Activated naive CD4-positive, alpha-beta T cell treated with anti-CD3 and anti-CD28 coated beads for 36 hours (primary cell): ENCODE measurements around the gene SERPINA4. TPM values are rescaled to one million over a fixed set of nuclear protein-coding genes. Genes with fewer than 3 reads are reported as not detected.

Source experiments
- CTCF ChIA-PET: fragments of 350-600 bp; sonication (Branson Sonifier 250); formaldehyde crosslinking; loops from one replicate; lab custom pipeline; 2021; ENCODE audit warnings: antibody characterized with exemption; lab: Charles Lee
- DNase-seq: peaks from one replicate; pipeline ENCODE4 v3.0.0-alpha.2; 2020
- H3K27ac Mint-ChIP-seq: one replicate; pipeline ENCODE4 v1.8.0; 2021; ENCODE audit warnings: mild to moderate bottlenecking, mixed read lengths
- H3K27me3 Mint-ChIP-seq: one replicate; pipeline ENCODE4 v1.8.0; 2021; ENCODE audit warnings: low read depth, mixed read lengths
- H3K36me3 Mint-ChIP-seq: one replicate; pipeline ENCODE4 v1.8.0; 2021; ENCODE audit warnings: low read depth, mixed read lengths
- H3K4me1 Mint-ChIP-seq: one replicate; pipeline ENCODE4 v1.8.0; 2021; ENCODE audit warnings: low read depth, mixed read lengths
- H3K4me3 Mint-ChIP-seq: one replicate; pipeline ENCODE4 v1.8.0; 2021; ENCODE audit warnings: mild to moderate bottlenecking, moderate library complexity, mixed read lengths
- H3K9me3 Mint-ChIP-seq: one replicate; pipeline ENCODE4 v1.8.0; 2021; ENCODE audit warnings: mixed read lengths
- intact Hi-C: fragments of 100-400 bp; cut with micrococcal nuclease; formaldehyde crosslinking; loops from one replicate; pipeline ENCODE4 v1.15.1; 2023
- total RNA-seq, 2 experiments: library from RNA; stranded (reverse); gene quantifications; one replicate each; pipeline ENCODE4 v1.2.3, GENCODE V29; 2021

Gene SERPINA4
- total RNA-seq, 2 experiments from 2014 or later, result not detected

DNA sequence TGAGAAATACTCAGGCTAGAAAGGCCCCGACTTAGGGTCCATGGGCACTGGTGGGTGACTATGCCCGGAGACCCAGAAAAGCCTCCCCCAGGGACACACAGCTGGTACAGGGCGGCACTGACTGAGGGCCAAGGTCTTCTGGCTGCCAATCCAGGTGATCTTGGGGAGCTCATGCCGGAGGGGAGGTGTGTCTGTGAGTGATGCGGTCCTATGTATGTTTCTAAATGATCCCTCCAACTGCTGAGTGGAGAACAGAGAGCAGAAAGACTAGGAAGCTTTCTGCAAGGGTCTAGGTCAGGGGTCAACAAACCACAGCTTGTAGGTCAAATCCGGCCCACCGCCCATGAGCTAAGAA is 391 bp downstream of the SERPINA4 start:
- intact Hi-C loops, result no loop called here
- Mint-ChIP-seq H3K4me1 (no peaks in the 10 kb centered on the region), H3K9me3 (peaks cover 3% of the 10 kb centered on the region), H3K27me3 (peaks cover 19% of the 10 kb centered on the region), H3K4me3 (no peak overlapping the region), H3K36me3 (no peaks in the 10 kb centered on the region), H3K27ac (no peak overlapping the region)
- no peak for DNase-seq
- CTCF ChIA-PET, result interaction anchor here (1.0 to 1.7 kb wide), 3 partner anchors 12 to 29 kb away, joined by 3 to 7 read pairs (median 4); no protein-coding TSS in a partner anchor

DNA sequence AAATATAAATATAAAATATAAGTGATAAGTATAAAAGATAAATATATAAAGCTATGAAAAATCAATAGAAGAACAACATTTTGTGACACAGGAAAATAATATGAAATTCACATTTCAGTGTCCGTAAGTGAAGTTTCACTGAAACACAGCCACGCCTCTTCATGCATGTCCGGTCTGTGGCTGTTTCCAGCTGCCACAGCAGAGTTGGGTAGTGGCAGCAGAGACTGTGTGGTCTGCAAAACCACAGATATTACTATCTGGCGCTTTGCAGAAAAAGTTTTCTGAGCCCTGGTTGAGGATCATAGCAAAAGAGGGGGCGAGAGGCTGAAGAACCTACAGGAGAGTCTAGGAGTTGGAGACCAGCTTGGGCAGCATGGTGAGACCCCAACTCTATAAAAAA is 780 bp downstream of the SERPINA4 start:
- no peaks in the 10 kb centered on the region for H3K4me1 Mint-ChIP-seq
- peaks cover under 1% of the 10 kb centered on the region for H3K9me3 Mint-ChIP-seq
- H3K36me3 Mint-ChIP-seq, result no peaks in the 10 kb centered on the region
- H3K27ac Mint-ChIP-seq, result no peak overlapping the region
- DNase-seq, result no peak
- no peak overlapping the region for H3K4me3 Mint-ChIP-seq
- peaks cover 15% of the 10 kb centered on the region for H3K27me3 Mint-ChIP-seq
- intact Hi-C loops, result no loop called here
- CTCF ChIA-PET, result interaction anchor here (1.0 to 1.3 kb wide), 2 partner anchors 13 to 29 kb away, joined by 3 to 4 read pairs; no protein-coding TSS in a partner anchor

DNA sequence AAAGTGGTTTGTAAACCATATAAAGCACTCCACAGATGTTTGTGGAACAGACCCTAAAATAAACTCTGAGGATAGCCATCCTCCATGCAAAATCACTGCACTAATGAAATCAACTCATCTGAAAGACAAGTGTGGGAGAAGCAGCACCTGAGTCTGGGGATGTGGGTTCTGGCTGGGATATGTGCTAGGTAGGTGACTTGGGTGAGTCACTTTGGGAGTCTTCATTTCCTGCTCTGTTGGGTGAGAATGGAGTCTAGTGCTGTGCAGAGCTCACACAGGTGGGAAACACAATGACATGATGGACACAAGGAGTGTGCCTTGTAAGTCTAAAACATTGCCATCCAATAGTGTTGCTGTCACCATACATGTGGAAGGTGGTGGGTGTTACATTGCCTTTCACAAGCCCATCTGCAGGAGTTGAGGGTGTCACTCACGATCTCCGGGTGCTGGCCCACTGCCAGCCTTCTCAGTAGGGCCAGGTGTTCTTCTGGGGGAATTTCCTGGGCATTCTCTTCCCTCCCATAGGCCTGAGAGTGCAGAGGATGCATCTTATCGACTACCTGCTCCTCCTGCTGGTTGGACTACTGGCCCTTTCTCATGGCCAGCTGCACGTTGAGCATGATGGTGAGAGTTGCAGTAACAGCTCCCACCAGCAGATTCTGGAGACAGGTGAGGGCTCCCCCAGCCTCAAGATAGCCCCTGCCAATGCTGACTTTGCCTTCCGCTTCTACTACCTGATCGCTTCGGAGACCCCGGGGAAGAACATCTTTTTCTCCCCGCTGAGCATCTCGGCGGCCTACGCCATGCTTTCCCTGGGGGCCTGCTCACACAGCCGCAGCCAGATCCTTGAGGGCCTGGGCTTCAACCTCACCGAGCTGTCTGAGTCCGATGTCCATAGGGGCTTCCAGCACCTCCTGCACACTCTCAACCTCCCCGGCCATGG is 2.0 kb downstream of the SERPINA4 start:
- no peaks in the 10 kb centered on the region for H3K36me3 Mint-ChIP-seq
- H3K4me3 Mint-ChIP-seq, result no peak overlapping the region
- DNase-seq, result no peak
- no peak overlapping the region for H3K27ac Mint-ChIP-seq
- no peaks in the 10 kb centered on the region for H3K9me3 Mint-ChIP-seq
- H3K4me1 Mint-ChIP-seq, result no peaks in the 10 kb centered on the region
- CTCF ChIA-PET, result no interaction called here
- intact Hi-C loops, result no loop called here
- H3K27me3 Mint-ChIP-seq, result peaks cover 10% of the 10 kb centered on the region

DNA sequence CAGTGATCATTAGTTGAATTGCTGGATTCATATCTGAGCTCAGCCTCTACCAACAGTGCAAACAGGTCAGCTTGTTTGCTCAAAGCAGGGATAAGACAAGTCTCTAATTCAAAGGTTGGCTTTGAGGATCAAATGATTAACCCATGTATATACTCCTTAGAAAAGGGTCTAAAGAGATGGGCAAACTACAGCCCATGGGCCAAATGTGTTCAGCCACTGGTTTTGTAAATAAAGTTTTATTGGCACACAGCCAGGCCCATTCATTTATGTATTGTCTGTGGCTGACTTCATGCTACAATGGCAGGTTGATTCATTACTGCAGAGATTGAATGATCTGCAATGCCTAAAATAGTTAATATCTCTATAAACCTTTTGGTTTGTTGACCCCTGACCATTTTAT is 3.1 kb downstream of the SERPINA4 start:
- no peak for DNase-seq
- H3K36me3 Mint-ChIP-seq, result no peaks in the 10 kb centered on the region
- intact Hi-C loops, result no loop called here
- no peak overlapping the region for H3K4me3 Mint-ChIP-seq
- H3K27ac Mint-ChIP-seq, result no peak overlapping the region
- H3K27me3 Mint-ChIP-seq, result peaks cover 7% of the 10 kb centered on the region
- H3K4me1 Mint-ChIP-seq, result no peaks in the 10 kb centered on the region
- CTCF ChIA-PET, result no interaction called here
- no peaks in the 10 kb centered on the region for H3K9me3 Mint-ChIP-seq

- intact Hi-C loops, result no loop called here
- Mint-ChIP-seq H3K9me3 (no peaks in the 10 kb centered on the region), H3K4me1 (no peaks in the 10 kb centered on the region), H3K36me3 (no peaks in the 10 kb centered on the region), H3K4me3 (no peak overlapping the region), H3K27me3 (peaks cover 2% of the 10 kb centered on the region), H3K27ac (no peak overlapping the region)
- DNase-seq, result no peak
- CTCF ChIA-PET, result interaction anchor here (1.2 kb wide), 1 partner anchor 19 kb away, joined by 3 read pairs; no protein-coding TSS in a partner anchor
These were observed 6.9 kb downstream of the SERPINA4 start for GRCh38 chr14:94568186-94568585.

DNA sequence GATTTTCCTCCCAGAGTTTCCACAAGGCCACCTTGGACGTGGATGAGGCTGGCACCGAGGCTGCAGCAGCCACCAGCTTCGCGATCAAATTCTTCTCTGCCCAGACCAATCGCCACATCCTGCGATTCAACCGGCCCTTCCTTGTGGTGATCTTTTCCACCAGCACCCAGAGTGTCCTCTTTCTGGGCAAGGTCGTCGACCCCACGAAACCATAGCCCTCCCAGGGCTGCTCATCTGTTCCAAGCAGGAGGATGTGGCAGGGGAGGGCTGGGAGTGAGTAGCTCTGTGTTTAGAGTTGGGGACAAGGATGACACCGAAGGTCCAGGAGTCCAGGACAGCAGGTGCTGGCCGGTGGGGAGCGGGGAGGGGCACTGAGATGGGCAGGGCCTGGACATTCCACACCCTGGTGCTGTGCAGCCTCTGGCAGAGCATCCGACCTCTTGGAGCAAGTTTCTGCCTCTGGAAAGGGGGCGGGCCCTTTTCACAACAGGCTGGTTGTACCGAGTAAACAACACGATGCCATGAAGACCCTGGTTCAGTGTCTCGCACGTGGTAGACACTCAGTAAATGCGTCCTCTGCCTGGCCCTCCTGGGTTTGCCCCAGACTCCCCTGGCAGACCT is 8.2 kb downstream of the SERPINA4 start:
- Mint-ChIP-seq H3K9me3 (no peaks in the 10 kb centered on the region), H3K4me1 (no peaks in the 10 kb centered on the region), H3K4me3 (no peak overlapping the region), H3K36me3 (no peaks in the 10 kb centered on the region), H3K27me3 (no peaks in the 10 kb centered on the region), H3K27ac (no peak overlapping the region)
- no peak for DNase-seq
- CTCF ChIA-PET, result interaction anchor here (1.2 kb wide), 1 partner anchor 20 kb away, joined by 3 read pairs; no protein-coding TSS in a partner anchor
- intact Hi-C loops, result no loop called here

DNA sequence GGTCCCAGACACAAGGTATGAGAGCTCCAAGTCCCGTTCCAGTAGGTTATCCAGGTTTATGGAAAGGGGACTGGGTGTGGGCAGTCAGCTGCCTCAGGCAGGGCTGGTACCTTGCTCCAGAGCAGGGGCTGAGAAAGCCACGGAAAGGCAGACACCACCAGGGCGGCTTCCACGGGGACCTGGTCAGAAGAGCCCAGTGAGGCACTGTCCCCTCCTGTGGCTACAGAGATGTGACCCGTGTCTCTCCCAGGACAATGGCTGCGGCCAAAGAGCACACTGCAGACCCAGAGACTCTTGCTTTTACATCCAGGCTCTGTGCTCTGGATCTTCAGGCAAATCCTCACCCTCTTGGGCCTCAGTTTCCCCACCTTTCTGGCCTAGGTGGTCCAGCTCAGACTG is 8.8 kb downstream of the SERPINA4 start:
- Mint-ChIP-seq H3K4me3 (no peak overlapping the region), H3K27me3 (no peaks in the 10 kb centered on the region), H3K4me1 (no peaks in the 10 kb centered on the region), H3K9me3 (no peaks in the 10 kb centered on the region), H3K27ac (no peak overlapping the region), H3K36me3 (no peaks in the 10 kb centered on the region)
- DNase-seq, result no peak
- intact Hi-C loops, result no loop called here
- CTCF ChIA-PET, result no interaction called here

GRCh38 chr14:94570440-94570839 is 9.2 kb downstream of the SERPINA4 start:
- Mint-ChIP-seq H3K4me3 (no peak overlapping the region), H3K36me3 (no peaks in the 10 kb centered on the region), H3K27me3 (no peaks in the 10 kb centered on the region), H3K27ac (no peak overlapping the region), H3K9me3 (no peaks in the 10 kb centered on the region), H3K4me1 (no peaks in the 10 kb centered on the region)
- intact Hi-C loops, result no loop called here
- DNase-seq, result no peak
- CTCF ChIA-PET, result no interaction called here

DNA sequence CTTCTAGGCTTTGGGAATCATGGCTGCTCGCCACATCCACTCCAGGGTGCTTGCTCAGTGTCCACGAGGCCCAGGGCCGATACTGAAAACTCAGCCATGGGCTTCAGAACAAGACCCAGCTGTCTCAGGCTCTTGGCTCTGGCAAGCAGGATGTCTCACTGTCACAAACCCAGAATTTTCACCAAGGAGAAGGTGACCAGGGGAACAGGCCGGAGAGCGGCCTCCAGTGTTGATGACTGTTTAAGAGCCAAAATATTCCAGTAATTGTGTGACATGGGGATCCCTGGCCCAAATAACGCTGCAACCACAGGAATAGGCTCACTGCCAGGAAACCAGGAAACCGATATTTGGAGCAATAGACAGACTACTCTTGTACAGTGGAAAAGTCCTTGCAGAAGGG is 10.2 kb downstream of the SERPINA4 start:
- DNase-seq, result no peak
- H3K9me3 Mint-ChIP-seq, result no peaks in the 10 kb centered on the region
- H3K4me1 Mint-ChIP-seq, result no peaks in the 10 kb centered on the region
- H3K4me3 Mint-ChIP-seq, result no peak overlapping the region
- no peak overlapping the region for H3K27ac Mint-ChIP-seq
- H3K27me3 Mint-ChIP-seq, result no peaks in the 10 kb centered on the region
- CTCF ChIA-PET, result no interaction called here
- intact Hi-C loops, result no loop called here
- H3K36me3 Mint-ChIP-seq, result no peaks in the 10 kb centered on the region

DNA sequence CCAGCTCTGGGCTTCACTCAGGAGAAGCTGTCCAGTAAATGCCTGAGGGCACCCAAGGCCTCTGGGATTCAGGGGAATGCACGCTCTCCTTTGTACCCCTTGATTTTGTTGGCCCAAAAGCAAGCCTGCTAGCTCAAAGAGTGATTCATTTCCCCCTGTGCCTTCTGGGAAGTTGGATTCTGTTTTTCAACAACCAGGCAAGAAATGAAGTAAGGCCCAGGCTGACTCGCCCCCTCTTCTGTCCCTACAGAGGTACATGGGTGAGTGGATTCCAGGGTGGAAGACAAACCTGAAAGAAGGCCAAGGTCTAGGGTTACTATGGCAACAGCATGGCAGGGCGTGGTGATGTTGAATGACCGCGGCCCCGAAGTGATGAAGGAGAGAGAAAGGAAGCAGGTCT is 10.7 kb downstream of the SERPINA4 start:
- no peak overlapping the region for H3K4me3 Mint-ChIP-seq
- H3K4me1 Mint-ChIP-seq, result no peaks in the 10 kb centered on the region

GRCh38 chr14:94572637-94573303 is 11.5 kb downstream of the SERPINA4 start:
- Mint-ChIP-seq H3K36me3 (no peaks in the 10 kb centered on the region), H3K4me3 (no peak overlapping the region), H3K9me3 (no peaks in the 10 kb centered on the region), H3K27ac (no peak overlapping the region), H3K4me1 (no peaks in the 10 kb centered on the region), H3K27me3 (no peaks in the 10 kb centered on the region)
- intact Hi-C loops, result no loop called here
- DNase-seq, result no peak
- CTCF ChIA-PET, result interaction anchor here (0.5 kb wide), 1 partner anchor 516 kb away, joined by 4 read pairs; no protein-coding TSS in a partner anchor

More for the DNA sequence above, 10.7 kb downstream of the SERPINA4 start:
- intact Hi-C loops, result no loop called here
- no peak overlapping the region for H3K27ac Mint-ChIP-seq
- no peaks in the 10 kb centered on the region for H3K9me3 Mint-ChIP-seq
- DNase-seq, result no peak
- CTCF ChIA-PET, result no interaction called here
- no peaks in the 10 kb centered on the region for H3K27me3 Mint-ChIP-seq
- H3K36me3 Mint-ChIP-seq, result no peaks in the 10 kb centered on the region
